Esophagus (tissue), 2 donors: ENCODE measurements around the gene TAS2R31. TPM values are rescaled to one million over a fixed set of nuclear protein-coding genes. Genes with fewer than 3 reads are reported as not detected.
"Not testable (repeated sequence)": the region's sequence is repeated elsewhere in the genome, so short reads cannot be mapped to it uniquely, and the experiment has no call there.

Experiments
- H3K27ac ChIP-seq, 2 donors: one replicate each; pipeline ENCODE4 v1.5.1; 2013; ENCODE audit warnings: low read depth in 2 of 2, mild to moderate bottlenecking in 2 of 2, inconsistent platforms in 1 of 2, low read length in 1 of 2, moderate library complexity in 1 of 2
- H3K27me3 ChIP-seq, 2 donors: one replicate each; pipeline ENCODE4 v1.6.1; 2013; ENCODE audit warnings: low read length in 2 of 2, control low read depth in 1 of 2, mild to moderate bottlenecking in 1 of 2; ENCODE audit not compliant: insufficient read depth in 2 of 2, control insufficient read depth in 1 of 2
- H3K36me3 ChIP-seq, 2 donors: one replicate each; pipeline ENCODE4 v1.6.1; 2013; ENCODE audit warnings: low read length in 1 of 2; ENCODE audit not compliant: control insufficient read depth in 2 of 2, insufficient read depth in 2 of 2
- H3K4me1 ChIP-seq, 2 donors: one replicate each; pipeline ENCODE4 v1.6.1; 2013; ENCODE audit warnings: low read length in 1 of 2; ENCODE audit not compliant: control insufficient read depth in 2 of 2, insufficient read depth in 2 of 2
- H3K4me3 ChIP-seq, 2 donors: one replicate each; pipeline ENCODE4 v1.5.1; 2013; ENCODE audit warnings: low read length in 2 of 2, mild to moderate bottlenecking in 2 of 2, low read depth in 1 of 2, moderate library complexity in 1 of 2
- H3K9me3 ChIP-seq, 2 donors: one replicate each; pipeline ENCODE4 v1.6.1; 2013; ENCODE audit warnings: mild to moderate bottlenecking in 2 of 2, low read depth in 1 of 2, low read length in 1 of 2, moderate library complexity in 1 of 2; ENCODE audit not compliant: control insufficient read depth in 2 of 2, insufficient read depth in 1 of 2
- WGBS, 2 donors: extraction: QIAGEN DNeasy Blood & Tissue Kit; methylation state at CpG; one replicate each; pipeline ENCODE4 v1.1.7; 2013; 5-methylcytosine and 5-hydroxymethylcytosine counted together
- polyA plus RNA-seq, 2 donors: library from polyadenylated mRNA; stranded (reverse); fragments of 200-250 nt; gene quantifications; one replicate each; pipeline ENCODE4 v1.2.3, GENCODE V29; 2013
- donor health status: healthy with polysubstance abuse.
- donor health status: Bipolar disorder and iron deficiency.

Gene TAS2R31
- polyA plus RNA-seq, 2 donors, result 0.09 to 0.16 TPM

- H3K27ac ChIP-seq, result no peak overlapping the region
- WGBS, 2 donors, result 90 to 91% methylated on average over 2 of the region's 2 CpGs
- H3K36me3 ChIP-seq, result no peaks in the 10 kb centered on the region
These were observed 24.1 kb upstream of the TAS2R31 start for GRCh38 chr12:11055306-11055705.

GRCh38 chr12:11049806-11050531 is 18.8 kb upstream of the TAS2R31 start:
- H3K36me3 ChIP-seq, H3K27me3 ChIP-seq, H3K9me3 ChIP-seq, H3K4me3 ChIP-seq, H3K27ac ChIP-seq, H3K4me1 ChIP-seq: not testable (repeated sequence)
- WGBS, 2 donors, result 87 to 91% methylated on average over 7 of the region's 7 CpGs

More at GRCh38 chr12:11055306-11055705, 24.1 kb upstream of the TAS2R31 start:
- no peak overlapping the region for H3K4me3 ChIP-seq
- H3K27me3 ChIP-seq, result no peaks in the 10 kb centered on the region
- no peaks in the 10 kb centered on the region for H3K9me3 ChIP-seq
- H3K4me1 ChIP-seq, result no peaks in the 10 kb centered on the region

- H3K36me3 ChIP-seq, H3K4me1 ChIP-seq, H3K9me3 ChIP-seq, H3K27ac ChIP-seq, H3K4me3 ChIP-seq, H3K27me3 ChIP-seq: not testable (repeated sequence)
- 72 to 81% methylated on average over 2 of the region's 2 CpGs for WGBS, 2 donors
These were observed 10.2 kb upstream of the TAS2R31 start for GRCh38 chr12:11041366-11041765.

GRCh38 chr12:11040162-11040561 is 9.0 kb upstream of the TAS2R31 start:
- WGBS, 2 donors, result 70 to 71% methylated on average over 1 of the region's 1 CpG
- H3K27ac ChIP-seq, result no peak overlapping the region
- no peaks in the 10 kb centered on the region for H3K4me1 ChIP-seq

GRCh38 chr12:11039171-11039570 is 8.0 kb upstream of the TAS2R31 start:
- H3K9me3 ChIP-seq, result no peaks in the 10 kb centered on the region
- H3K27ac ChIP-seq, result no peak overlapping the region
- no peaks in the 10 kb centered on the region for H3K36me3 ChIP-seq
- H3K4me3 ChIP-seq, result no peak overlapping the region
- H3K4me1 ChIP-seq, result no peaks in the 10 kb centered on the region
- WGBS, 2 donors, result 70 to 84% methylated on average over 3 of the region's 3 CpGs
- H3K27me3 ChIP-seq, result no peaks in the 10 kb centered on the region

More at GRCh38 chr12:11040162-11040561, 9.0 kb upstream of the TAS2R31 start:
- Histone ChIP-seq H3K27me3 (no peaks in the 10 kb centered on the region), H3K9me3 (no peaks in the 10 kb centered on the region), H3K4me3 (no peak overlapping the region), H3K36me3 (no peaks in the 10 kb centered on the region)

- WGBS, 2 donors, result no CpG with 5 or more reads among the region's 3 CpGs
- not testable (repeated sequence) for H3K27me3 ChIP-seq, H3K4me1 ChIP-seq, H3K9me3 ChIP-seq, H3K27ac ChIP-seq, H3K36me3 ChIP-seq, H3K4me3 ChIP-seq
These were observed 2.8 kb upstream of the TAS2R31 start for GRCh38 chr12:11033959-11034358.

- Histone ChIP-seq H3K27me3 (no peaks in the 10 kb centered on the region), H3K4me3 (no peak overlapping the region), H3K4me1 (no peaks in the 10 kb centered on the region), H3K9me3 (no peaks in the 10 kb centered on the region), H3K27ac (no peak overlapping the region), H3K36me3 (no peaks in the 10 kb centered on the region)
- 92 to 94% methylated on average over 6 of the region's 6 CpGs for WGBS, 2 donors
These were observed 5.1 kb downstream of the TAS2R31 start for GRCh38 chr12:11026118-11026517.

- Histone ChIP-seq H3K36me3 (no peaks in the 10 kb centered on the region), H3K27ac (no peak overlapping the region), H3K27me3 (no peaks in the 10 kb centered on the region), H3K9me3 (no peaks in the 10 kb centered on the region), H3K4me1 (no peaks in the 10 kb centered on the region), H3K4me3 (no peak overlapping the region)
- WGBS, 2 donors, result 65 to 83% methylated on average over 2 of the region's 2 CpGs
These were observed 7.8 kb downstream of the TAS2R31 start for GRCh38 chr12:11023387-11023786.

- Histone ChIP-seq H3K4me1 (no peaks in the 10 kb centered on the region), H3K9me3 (no peaks in the 10 kb centered on the region), H3K27me3 (no peaks in the 10 kb centered on the region), H3K27ac (no peak within 1 kb of the TSS), H3K4me3 (no peak within 1 kb of the TSS), H3K36me3 (no peaks in the 10 kb centered on the region)
- WGBS, 2 donors, result 70 to 77% methylated on average over 1 of the region's 1 CpG
These were observed 8.7 kb downstream of the TAS2R31 start, which contains the start of gene TAS2R19 for GRCh38 chr12:11022520-11022919. Gene TAS2R19, minus strand, starts transcription at chr12:11022620. Its CDS starts 49 bp downstream, at chr12:11022571.

- no peak overlapping the region for H3K4me3 ChIP-seq
- 84 to 94% methylated on average over 1 of the region's 1 CpG for WGBS, 2 donors
- no peaks in the 10 kb centered on the region for H3K27me3 ChIP-seq
- H3K9me3 ChIP-seq, result no peaks in the 10 kb centered on the region
- no peak overlapping the region for H3K27ac ChIP-seq
- no peaks in the 10 kb centered on the region for H3K36me3 ChIP-seq
- H3K4me1 ChIP-seq, result no peaks in the 10 kb centered on the region
These were observed 14.3 kb downstream of the TAS2R31 start for GRCh38 chr12:11016937-11017336.
